Muscle of leg (tissue), 11 donors: Measurements from ENCODE around the gene DNAH1. TPM values are rescaled to one million over a fixed set of nuclear protein-coding genes. Genes with fewer than 3 reads are reported as not detected.
A peak's percentile ranks its signal among the peaks of the same experiment; 100 is the strongest.

Experiments
- DNase-seq: peaks from one replicate; pipeline ENCODE4 v3.0.0; 2013
- H3K27ac ChIP-seq: one replicate; pipeline ENCODE4 v1.5.1; 2013; ENCODE audit warnings: mild to moderate bottlenecking, low read length, control low read depth
- H3K27me3 ChIP-seq: one replicate; pipeline ENCODE4 v1.6.1; 2013; ENCODE audit warnings: low read length; ENCODE audit not compliant: control insufficient read depth, insufficient read depth
- H3K36me3 ChIP-seq: one replicate; pipeline ENCODE4 v1.6.1; 2013; ENCODE audit warnings: low read length; ENCODE audit not compliant: control insufficient read depth, insufficient read depth
- H3K4me1 ChIP-seq: one replicate; pipeline ENCODE4 v1.6.1; 2013; ENCODE audit warnings: low read length; ENCODE audit not compliant: control insufficient read depth, insufficient read depth
- H3K4me3 ChIP-seq: one replicate; pipeline ENCODE4 v1.5.1; 2013; ENCODE audit warnings: low read length, control low read depth
- H3K9me3 ChIP-seq: replicated peaks from 2 replicates; pipeline ENCODE4 v1.6.1; 2013; ENCODE audit warnings: low read depth, low read length; ENCODE audit not compliant: control insufficient read depth
- WGBS: methylation state at CpG from one replicate; pipeline ENCODE4 v1.1.5; 2013; ENCODE audit warnings: missing lambda C conversion rate; ENCODE audit not compliant: insufficient coverage; 5-methylcytosine and 5-hydroxymethylcytosine counted together
- polyA plus RNA-seq, 8 donors: library from polyadenylated mRNA; unstranded; fragments of 120-200 nt; gene quantifications; one replicate each; pipeline versions ENCODE4 v1.2.1 to v1.2.3, GENCODE V29; 2013; ENCODE audit warnings: inconsistent platforms in 1 of 8, low replicate concordance in 1 of 8; ENCODE audit not compliant: insufficient read length in 8 of 8, insufficient read depth in 1 of 8
- total RNA-seq: library from RNA; stranded (reverse); fragments of 120-200 nt; gene quantifications from one replicate; pipeline ENCODE4 v1.2.4, GENCODE V29; 2013

DNAH1 gene
- total and polyA plus RNA-seq, 9 donors: 3.2 to 6.0 (median 4.4) TPM

- 14% methylated on average over 2 of the region's 4 CpGs for WGBS
- Histone ChIP-seq H3K27me3 (no peaks in the 10 kb centered on the region), H3K27ac (peak overlapping the region; percentile 79), H3K4me1 (peaks cover 74% of the 10 kb centered on the region), H3K36me3 (no peaks in the 10 kb centered on the region), H3K9me3 (no peaks in the 10 kb centered on the region), H3K4me3 (no peak overlapping the region)
- DNase-seq: peak; percentile 56
Observed at GRCh38 chr3:52432691-52433141, 116.6 kb downstream of the DNAH1 start.

GRCh38 chr3:52433328-52433995 lies 117.3 kb downstream of the DNAH1 start:
- no peaks in the 10 kb centered on the region for H3K36me3 ChIP-seq
- no peaks in the 10 kb centered on the region for H3K27me3 ChIP-seq
- H3K27ac ChIP-seq: peak overlapping the region; percentile 79
- DNase-seq: no peak
- WGBS: 0% methylated on average over 1 of the region's 10 CpGs
- H3K9me3 ChIP-seq: no peaks in the 10 kb centered on the region
- H3K4me1 ChIP-seq: peaks cover 80% of the 10 kb centered on the region
- no peak overlapping the region for H3K4me3 ChIP-seq

DNA sequence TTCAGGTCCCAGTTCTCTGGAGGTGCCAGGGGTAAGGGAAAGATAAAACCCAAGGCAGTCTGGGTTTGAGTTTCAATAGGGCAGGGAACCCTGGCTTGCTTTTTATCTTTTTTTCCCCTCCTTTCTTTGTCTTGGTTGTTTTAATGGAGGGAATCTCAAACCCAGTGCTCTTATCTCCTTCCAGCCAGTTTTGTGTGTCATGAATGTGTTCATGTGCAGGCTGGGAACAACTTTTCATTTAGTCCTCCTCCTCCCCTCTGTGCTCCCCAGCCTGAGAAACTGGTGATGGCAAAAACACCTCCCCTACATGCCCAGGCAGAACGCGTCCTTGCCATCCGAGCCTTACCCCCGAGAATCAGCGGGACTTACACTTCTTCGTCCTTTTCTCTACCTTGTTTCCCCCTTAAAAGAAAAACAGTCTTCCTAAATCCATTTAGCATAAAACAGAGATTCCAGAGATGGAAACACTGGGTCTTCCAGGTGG lies 117.9 kb downstream of the DNAH1 start:
- peaks cover 83% of the 10 kb centered on the region for H3K4me1 ChIP-seq
- WGBS: 40% methylated on average over 5 of the region's 6 CpGs

DNA sequence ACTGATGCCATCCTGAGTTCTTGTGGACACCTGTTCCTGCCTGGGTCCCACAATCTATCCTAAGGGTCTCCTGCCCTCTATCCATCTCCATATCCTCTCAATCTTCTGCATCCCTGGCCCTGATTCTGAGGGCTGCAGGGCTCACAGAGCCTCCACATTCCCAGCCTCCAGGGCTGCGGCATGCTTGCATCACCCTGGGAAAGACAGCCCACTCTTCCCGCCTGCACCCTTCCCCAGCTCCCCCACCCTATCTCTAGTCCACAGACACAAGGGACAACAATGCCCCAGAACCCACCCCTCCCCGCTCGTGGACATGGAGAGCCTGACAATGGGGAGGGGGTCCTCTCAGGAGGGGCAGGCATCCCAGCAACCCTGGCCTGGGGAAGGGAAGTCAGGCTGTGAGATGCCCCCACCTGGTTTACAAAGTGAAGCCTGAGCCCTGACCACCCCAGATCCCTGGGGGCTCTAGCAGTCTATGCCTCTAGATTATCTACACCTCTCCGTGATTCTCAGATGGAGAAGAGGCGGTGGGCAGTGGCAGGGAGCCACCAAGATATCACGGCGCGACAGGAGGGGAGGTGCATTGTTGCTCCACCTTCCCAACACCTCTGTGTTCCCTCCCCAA lies 118.5 kb downstream of the DNAH1 start:
- Histone ChIP-seq H3K36me3 (no peaks in the 10 kb centered on the region), H3K4me1 (peaks cover 80% of the 10 kb centered on the region), H3K4me3 (no peak overlapping the region), H3K9me3 (no peaks in the 10 kb centered on the region), H3K27me3 (no peaks in the 10 kb centered on the region), H3K27ac (no peak overlapping the region)
- DNase-seq: no peak
- WGBS: 91% methylated on average over 1 of the region's 9 CpGs

More for the DNA sequence above, 117.9 kb downstream of the DNAH1 start:
- H3K9me3 ChIP-seq: no peaks in the 10 kb centered on the region
- H3K27me3 ChIP-seq: no peaks in the 10 kb centered on the region
- no peaks in the 10 kb centered on the region for H3K36me3 ChIP-seq
- H3K4me3 ChIP-seq: no peak overlapping the region
- peak overlapping the region; percentile 79 for H3K27ac ChIP-seq
- no peak for DNase-seq

DNA sequence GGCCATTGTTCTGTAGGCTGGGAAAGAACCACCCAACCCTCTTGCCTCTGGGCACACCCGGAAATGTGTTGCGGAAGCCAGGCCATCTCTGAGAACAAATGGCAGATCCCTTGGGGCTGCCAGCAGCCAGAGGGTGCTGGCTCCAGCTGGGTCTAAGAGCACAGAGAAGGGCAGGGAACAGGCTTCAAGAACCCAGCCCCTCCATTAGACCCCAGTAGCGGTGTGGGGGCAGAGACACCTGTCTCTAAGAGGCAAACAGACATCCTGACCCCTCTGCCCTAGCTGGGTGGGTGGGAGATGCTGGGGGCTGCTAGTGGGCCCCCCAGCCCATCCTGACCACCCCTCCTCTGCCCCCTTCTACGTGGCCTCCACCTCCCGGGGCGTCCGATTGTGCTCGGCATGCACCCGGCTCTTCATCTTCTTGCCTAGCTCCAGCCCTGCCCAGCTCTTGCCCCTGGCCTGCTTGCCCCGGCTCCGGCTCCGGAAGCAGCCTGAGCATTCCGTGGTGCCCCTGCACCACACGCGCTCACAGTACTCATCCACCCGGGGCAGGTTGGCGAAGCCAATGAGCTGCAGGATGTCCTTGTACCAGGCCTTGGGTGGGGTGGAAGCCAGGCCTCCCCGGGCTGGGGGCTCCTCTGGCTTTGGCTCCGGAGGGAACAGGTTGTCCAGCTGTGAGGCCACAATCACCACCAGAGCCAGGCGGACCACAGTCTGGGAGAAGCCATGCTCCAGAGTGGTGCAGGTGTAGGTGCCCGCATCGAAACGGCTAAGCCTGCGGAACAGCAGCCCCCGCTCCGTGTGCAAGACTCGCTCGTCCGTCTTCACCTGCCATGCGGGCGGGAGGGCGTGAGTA lies 119.4 kb downstream of the DNAH1 start:
- Histone ChIP-seq H3K27me3 (no peaks in the 10 kb centered on the region), H3K4me1 (peaks cover 74% of the 10 kb centered on the region), H3K9me3 (no peaks in the 10 kb centered on the region), H3K4me3 (no peak overlapping the region), H3K27ac (no peak overlapping the region), H3K36me3 (peaks cover 2% of the 10 kb centered on the region)
- no peak for DNase-seq
- WGBS: 89% methylated on average over 27 of the region's 32 CpGs

DNA sequence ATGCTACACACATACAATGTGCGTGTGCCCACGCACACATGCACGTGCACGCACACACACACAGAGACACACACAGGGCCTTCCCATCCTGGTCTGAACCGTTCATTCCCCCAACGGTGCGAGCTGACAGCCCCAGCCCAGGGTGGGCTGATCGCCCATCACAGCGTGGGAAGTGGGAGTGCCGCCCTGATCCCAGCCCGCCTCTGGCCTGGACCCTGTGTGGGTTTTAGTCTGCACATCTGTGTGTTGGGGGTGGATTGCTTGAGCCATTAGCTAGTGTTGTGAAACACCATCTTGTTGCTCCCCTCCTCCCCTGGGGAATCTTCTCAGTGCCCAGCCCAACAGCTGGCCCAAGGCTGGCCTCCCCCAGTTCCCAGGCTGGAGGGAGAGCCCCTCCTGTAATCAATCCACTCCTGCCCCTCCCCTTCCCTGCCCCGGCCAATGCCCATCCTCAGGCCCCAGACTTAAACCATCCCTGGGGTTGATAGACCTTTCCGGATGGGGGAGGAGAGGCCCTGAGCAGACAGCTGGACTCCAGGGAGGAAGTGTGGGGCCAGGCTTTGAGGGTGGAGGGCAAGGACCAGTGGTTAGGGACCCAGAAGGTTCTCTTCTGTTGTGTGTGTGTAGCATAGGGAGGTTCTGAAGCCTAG lies 120.5 kb downstream of the DNAH1 start:
- peaks cover 5% of the 10 kb centered on the region for H3K36me3 ChIP-seq
- peak overlapping the region; percentile 82 for H3K27ac ChIP-seq
- peaks cover 69% of the 10 kb centered on the region for H3K4me1 ChIP-seq
- 60% methylated on average over 2 of the region's 13 CpGs for WGBS
- no peaks in the 10 kb centered on the region for H3K9me3 ChIP-seq
- H3K27me3 ChIP-seq: no peaks in the 10 kb centered on the region
- DNase-seq: peak; percentile 78
- no peak overlapping the region for H3K4me3 ChIP-seq

- no peak for DNase-seq
- Histone ChIP-seq H3K4me1 (peaks cover 61% of the 10 kb centered on the region), H3K9me3 (no peaks in the 10 kb centered on the region), H3K4me3 (no peak overlapping the region), H3K36me3 (peaks cover 5% of the 10 kb centered on the region), H3K27ac (peak overlapping the region; percentile 82), H3K27me3 (no peaks in the 10 kb centered on the region)
- WGBS: 92% methylated on average over 13 of the region's 15 CpGs
Observed at GRCh38 chr3:52437326-52438103, 121.4 kb downstream of the DNAH1 start.

DNA sequence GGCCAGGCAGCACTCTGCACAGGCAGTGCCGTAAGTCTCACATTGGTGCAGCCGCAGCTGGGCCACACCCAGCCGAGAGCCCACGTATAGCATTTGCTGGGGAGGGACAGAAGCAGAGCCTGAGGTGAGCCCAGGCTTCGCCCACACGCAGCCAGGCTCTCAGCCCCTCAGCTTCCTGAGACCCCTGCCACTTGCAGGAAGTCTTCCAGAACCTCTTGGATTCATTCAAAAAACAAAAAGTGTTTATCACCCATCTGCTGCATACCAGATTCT lies 121.9 kb downstream of the DNAH1 start:
- H3K36me3 ChIP-seq: peaks cover 5% of the 10 kb centered on the region
- H3K27me3 ChIP-seq: no peaks in the 10 kb centered on the region
- no peak for DNase-seq
- H3K4me3 ChIP-seq: no peak overlapping the region
- WGBS: 79% methylated on average over 4 of the region's 6 CpGs
- H3K9me3 ChIP-seq: no peaks in the 10 kb centered on the region
- peaks cover 61% of the 10 kb centered on the region for H3K4me1 ChIP-seq
- H3K27ac ChIP-seq: no peak overlapping the region

DNA sequence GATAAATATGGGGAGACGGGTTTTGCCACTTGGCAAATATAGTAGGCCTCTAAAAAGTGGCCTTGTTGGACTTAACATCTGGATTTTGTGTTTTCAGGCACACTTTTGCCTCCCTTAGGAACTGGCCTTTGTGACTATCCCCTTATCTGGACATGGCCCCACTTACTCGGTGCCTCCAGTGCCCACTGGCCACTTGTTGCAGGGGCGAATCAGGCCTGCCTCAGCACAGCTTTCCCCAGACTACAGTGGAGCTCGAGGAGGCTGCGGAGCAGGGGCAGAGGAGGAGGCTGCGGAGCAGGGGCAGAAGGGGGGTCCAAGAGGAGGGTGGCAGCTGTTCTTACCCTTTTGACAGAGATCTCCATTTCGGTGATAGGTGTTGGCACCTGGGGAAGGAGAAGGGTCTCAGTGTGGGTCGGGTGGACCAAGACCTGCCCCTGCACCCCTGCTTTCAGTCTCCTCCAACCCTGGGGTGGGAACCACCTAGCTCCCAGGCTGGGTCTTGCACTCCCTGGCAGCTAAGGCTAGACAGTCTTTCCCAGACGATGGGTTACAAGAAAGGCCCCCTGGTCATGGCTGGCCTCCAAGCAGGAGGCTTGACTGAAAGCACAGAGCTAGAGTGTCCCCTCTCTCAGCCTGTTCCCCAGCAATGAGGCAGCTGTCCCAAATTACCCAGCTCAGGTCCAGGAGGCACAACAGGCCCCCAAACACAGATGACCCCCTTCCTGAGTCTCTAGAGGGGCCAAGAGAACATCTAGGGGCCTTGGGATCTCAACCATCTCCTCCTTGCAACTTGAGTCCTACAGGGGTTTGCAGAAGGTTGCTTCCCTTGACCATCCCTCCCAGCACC lies 122.7 kb downstream of the DNAH1 start:
- WGBS: 68% methylated on average over 5 of the region's 9 CpGs
- H3K4me3 ChIP-seq: no peak overlapping the region

More for the DNA sequence above, 122.7 kb downstream of the DNAH1 start:
- H3K27ac ChIP-seq: no peak overlapping the region
- peaks cover 5% of the 10 kb centered on the region for H3K36me3 ChIP-seq
- DNase-seq: no peak
- H3K27me3 ChIP-seq: no peaks in the 10 kb centered on the region
- peaks cover 62% of the 10 kb centered on the region for H3K4me1 ChIP-seq
- H3K9me3 ChIP-seq: no peaks in the 10 kb centered on the region
